Nephron progenitor cell (in vitro differentiated cells): Measurements from ENCODE around the gene PEAK3.
A peak's percentile ranks its signal among the peaks of the same experiment; 100 is the strongest.

Experiments used
- DNase-seq: peaks from one replicate; pipeline ENCODE4 v3.0.0; 2021
- H3K27ac Mint-ChIP-seq: 2 replicates; pipeline ENCODE4 v1.8.0; 2021; ENCODE audit warnings: mild to moderate bottlenecking, moderate library complexity, mixed read lengths
- H3K27me3 Mint-ChIP-seq: 2 replicates; pipeline ENCODE4 v1.8.0; 2021; ENCODE audit warnings: mild to moderate bottlenecking, low read depth, mixed read lengths; ENCODE audit not compliant: poor library complexity
- H3K36me3 Mint-ChIP-seq: 2 replicates; pipeline ENCODE4 v1.8.0; 2021; ENCODE audit warnings: low read depth, mixed read lengths
- H3K4me1 Mint-ChIP-seq: 2 replicates; pipeline ENCODE4 v1.8.0; 2021; ENCODE audit warnings: mixed read lengths
- H3K4me3 Mint-ChIP-seq: 2 replicates; pipeline ENCODE4 v1.8.0; 2021; ENCODE audit warnings: mild to moderate bottlenecking, moderate library complexity, mixed read lengths
- H3K9me3 Mint-ChIP-seq: 2 replicates; pipeline ENCODE4 v1.8.0; 2021; ENCODE audit warnings: mild to moderate bottlenecking, moderate library complexity, mixed read lengths
- TF ChIP-seq, protein P1 (sequence below): fragments of 200-600 bp; sonication (generic); IDR thresholded peaks from 2 replicates; pipeline ENCODE4 v1.5.0; 2021; ENCODE audit warnings: antibody characterized with exemption

Gene PEAK3

DNA sequence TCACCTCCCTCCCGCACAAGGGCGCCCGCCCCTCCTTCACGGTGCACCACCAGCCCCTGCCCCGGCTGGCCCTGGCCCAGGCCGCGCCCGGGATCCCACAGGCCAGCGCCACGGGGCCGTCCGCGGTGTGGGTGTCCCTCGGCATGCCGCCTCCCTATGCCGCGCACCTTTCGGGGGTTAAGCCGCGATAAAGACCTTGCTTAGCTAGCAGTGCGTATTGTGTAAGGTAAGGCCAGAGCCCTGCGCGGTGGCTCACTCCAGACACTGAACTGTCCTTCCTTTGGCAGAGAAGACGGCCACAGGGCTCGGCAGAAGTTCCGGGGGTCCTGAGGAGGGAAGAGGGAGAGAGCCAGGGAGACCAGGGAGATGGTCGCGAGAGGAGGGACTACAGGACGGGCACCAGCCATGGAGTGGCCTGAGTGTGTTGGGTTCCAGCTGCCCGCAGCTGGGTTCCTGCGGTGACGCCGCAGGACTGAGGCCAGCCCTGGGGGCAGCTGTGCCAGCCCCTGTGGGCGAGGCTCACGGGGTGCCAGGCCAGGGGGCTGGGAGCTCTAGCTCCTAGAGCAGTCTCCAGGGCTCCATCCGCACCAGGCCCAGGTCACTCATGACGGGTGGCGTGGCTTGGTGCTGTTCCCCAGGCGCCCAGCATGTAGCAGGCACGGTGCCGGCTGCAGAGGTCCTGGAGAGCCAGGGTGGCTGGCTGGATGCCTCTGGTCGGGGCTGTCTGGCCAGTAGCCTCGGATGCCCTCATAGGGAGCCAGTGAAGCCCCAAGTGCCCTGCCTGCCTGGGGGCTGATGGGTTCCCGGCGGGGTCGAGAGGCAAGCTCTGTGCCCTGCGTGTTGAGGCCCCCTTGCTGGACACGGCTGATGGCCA lies 53.6 kb downstream of the PEAK3 start:
- no peaks in the 10 kb centered on the region for H3K27me3 Mint-ChIP-seq
- peak overlapping the region; percentile 83 for H3K27ac Mint-ChIP-seq
- TF ChIP-seq, protein P1, sequence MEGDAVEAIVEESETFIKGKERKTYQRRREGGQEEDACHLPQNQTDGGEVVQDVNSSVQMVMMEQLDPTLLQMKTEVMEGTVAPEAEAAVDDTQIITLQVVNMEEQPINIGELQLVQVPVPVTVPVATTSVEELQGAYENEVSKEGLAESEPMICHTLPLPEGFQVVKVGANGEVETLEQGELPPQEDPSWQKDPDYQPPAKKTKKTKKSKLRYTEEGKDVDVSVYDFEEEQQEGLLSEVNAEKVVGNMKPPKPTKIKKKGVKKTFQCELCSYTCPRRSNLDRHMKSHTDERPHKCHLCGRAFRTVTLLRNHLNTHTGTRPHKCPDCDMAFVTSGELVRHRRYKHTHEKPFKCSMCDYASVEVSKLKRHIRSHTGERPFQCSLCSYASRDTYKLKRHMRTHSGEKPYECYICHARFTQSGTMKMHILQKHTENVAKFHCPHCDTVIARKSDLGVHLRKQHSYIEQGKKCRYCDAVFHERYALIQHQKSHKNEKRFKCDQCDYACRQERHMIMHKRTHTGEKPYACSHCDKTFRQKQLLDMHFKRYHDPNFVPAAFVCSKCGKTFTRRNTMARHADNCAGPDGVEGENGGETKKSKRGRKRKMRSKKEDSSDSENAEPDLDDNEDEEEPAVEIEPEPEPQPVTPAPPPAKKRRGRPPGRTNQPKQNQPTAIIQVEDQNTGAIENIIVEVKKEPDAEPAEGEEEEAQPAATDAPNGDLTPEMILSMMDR: no peak
- no peak for DNase-seq
- peaks cover 13% of the 10 kb centered on the region for H3K36me3 Mint-ChIP-seq
- H3K9me3 Mint-ChIP-seq: no peaks in the 10 kb centered on the region
- H3K4me1 Mint-ChIP-seq: no peaks in the 10 kb centered on the region
- no peak overlapping the region for H3K4me3 Mint-ChIP-seq

DNA sequence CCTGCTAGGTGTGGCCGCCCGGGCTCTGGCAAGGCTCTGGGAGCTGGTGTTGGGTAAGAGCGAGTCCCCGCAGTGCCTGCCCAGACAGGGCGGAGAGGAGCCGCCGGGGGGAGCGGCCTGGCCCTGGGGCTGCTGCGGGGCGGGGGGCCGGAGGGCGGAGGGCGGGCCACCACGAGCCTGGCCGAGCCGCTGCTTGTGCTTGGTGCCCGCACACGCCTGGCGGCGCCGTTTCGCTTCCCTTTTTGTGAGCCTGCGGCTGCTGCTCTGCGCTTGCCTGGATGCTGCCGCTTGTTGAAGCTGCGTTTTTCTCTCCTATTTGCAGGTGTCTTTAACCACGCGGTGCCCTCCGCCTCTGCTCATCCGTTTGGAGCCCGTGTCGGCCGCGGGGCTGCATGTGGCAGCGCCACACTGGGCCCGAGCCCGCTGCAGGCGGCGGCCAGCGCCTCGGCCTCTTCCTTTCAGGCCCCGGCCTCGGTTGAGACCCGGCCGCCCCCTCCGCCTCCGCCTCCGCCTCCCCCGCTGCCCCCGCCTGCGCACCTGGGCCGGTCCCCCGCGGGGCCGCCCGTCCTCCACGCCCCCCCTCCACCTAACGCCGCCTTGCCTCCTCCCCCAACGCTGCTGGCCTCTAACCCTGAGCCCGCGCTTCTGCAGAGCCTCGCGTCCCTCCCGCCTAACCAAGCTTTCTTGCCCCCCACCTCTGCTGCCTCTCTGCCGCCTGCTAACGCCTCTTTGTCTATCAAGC lies 54.4 kb downstream of the PEAK3 start:
- no peak overlapping the region for H3K4me3 Mint-ChIP-seq
- DNase-seq: no peak
- TF ChIP-seq, protein P1: no peak
- no peaks in the 10 kb centered on the region for H3K9me3 Mint-ChIP-seq
- H3K4me1 Mint-ChIP-seq: no peaks in the 10 kb centered on the region
- H3K36me3 Mint-ChIP-seq: peaks cover 13% of the 10 kb centered on the region
- H3K27ac Mint-ChIP-seq: no peak overlapping the region
- H3K27me3 Mint-ChIP-seq: no peaks in the 10 kb centered on the region

DNA sequence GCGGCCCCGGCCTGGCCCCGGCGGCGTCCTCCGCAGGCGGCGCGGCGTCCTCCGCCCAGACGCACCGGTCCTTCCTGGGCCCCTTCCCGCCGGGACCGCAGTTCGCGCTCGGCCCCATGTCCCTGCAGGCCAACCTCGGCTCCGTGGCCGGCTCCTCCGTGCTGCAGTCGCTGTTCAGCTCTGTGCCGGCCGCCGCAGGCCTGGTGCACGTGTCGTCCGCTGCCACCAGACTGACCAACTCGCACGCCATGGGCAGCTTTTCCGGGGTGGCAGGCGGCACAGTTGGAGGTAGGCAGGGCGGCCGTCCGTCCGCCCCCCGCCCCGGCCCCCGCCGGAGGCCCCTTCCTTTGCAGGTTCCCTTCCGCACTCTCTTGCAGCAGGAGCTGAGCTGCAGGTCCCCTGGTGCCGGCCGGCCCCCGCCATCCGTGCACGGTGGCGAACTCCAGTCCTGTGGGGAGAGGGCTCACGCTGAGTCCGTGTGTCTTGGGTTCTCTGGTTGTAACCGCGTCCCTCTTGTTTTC lies 55.1 kb downstream of the PEAK3 start:
- no peak overlapping the region for H3K27ac Mint-ChIP-seq
- no peaks in the 10 kb centered on the region for H3K27me3 Mint-ChIP-seq
- H3K36me3 Mint-ChIP-seq: peaks cover 13% of the 10 kb centered on the region
- no peaks in the 10 kb centered on the region for H3K9me3 Mint-ChIP-seq
- no peaks in the 10 kb centered on the region for H3K4me1 Mint-ChIP-seq
- H3K4me3 Mint-ChIP-seq: no peak overlapping the region
- TF ChIP-seq, protein P1: no peak
- no peak for DNase-seq

DNA sequence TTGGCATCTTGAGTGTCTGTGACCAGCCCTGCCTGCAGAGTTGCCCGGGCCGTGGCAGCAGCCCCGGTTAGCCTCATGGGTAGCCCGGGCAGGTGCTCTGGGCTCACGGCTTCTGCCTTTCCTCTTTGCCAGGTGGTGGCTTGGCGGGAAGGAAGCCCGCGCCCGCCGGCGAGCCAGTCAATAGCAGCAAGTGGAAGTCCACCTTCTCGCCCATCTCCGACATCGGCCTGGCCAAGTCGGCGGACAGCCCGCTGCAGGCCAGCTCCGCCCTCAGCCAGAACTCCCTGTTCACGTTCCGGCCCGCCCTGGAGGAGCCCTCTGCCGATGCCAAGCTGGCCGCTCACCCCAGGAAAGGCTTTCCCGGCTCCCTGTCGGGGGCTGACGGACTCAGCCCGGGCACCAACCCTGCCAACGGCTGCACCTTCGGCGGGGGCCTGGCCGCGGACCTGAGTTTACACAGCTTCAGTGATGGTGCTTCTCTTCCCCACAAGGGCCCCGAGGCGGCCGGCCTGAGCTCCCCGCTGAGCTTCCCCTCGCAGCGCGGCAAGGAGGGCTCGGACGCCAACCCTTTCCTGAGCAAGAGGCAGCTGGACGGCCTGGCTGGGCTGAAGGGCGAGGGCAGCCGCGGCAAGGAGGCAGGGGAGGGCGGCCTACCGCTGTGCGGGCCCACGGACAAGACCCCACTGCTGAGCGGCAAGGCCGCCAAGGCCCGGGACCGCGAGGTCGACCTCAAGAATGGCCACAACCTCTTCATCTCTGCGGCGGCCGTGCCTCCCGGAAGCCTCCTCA lies 55.7 kb downstream of the PEAK3 start:
- Mint-ChIP-seq H3K9me3 (no peaks in the 10 kb centered on the region), H3K36me3 (peaks cover 13% of the 10 kb centered on the region), H3K4me1 (no peaks in the 10 kb centered on the region), H3K4me3 (no peak overlapping the region), H3K27ac (no peak overlapping the region), H3K27me3 (no peaks in the 10 kb centered on the region)
- no peak for DNase-seq
- TF ChIP-seq, protein P1: no peak

DNA sequence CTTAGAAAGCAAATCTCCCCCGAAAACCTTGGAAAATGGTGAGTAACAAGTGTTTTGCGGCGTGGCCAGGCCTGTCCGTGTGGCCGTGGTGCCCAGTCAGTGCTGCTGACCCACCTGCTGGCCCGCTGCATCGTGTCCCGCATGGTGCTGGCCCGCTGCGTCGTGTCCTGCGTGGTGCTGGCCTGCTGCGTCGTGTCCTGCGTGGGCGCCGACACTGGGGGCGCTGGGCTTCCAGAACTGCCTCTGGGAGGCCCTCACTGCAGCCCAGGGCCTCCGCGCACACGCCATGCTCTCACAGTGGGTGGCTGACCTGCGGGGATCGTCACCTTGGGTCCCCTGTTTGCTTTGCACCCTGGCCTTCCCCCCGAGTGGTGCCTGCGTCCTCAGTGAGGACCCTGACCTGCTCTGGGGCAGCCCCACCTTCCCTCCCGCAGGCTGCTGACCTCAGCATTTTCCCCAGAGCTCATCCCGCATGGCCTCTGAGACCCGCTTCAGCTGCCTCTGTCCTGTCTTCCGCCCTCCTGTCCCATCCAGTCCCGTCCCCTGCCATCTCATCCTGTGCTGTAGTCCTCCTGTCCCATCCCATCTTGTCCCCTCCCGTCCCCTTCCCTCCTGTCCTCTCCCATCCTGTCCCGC lies 56.4 kb downstream of the PEAK3 start:
- H3K4me3 Mint-ChIP-seq: no peak overlapping the region
- H3K27me3 Mint-ChIP-seq: peaks cover 3% of the 10 kb centered on the region
- TF ChIP-seq, protein P1: no peak
- no peaks in the 10 kb centered on the region for H3K9me3 Mint-ChIP-seq
- DNase-seq: no peak
- no peak overlapping the region for H3K27ac Mint-ChIP-seq
- peaks cover 13% of the 10 kb centered on the region for H3K36me3 Mint-ChIP-seq
- no peaks in the 10 kb centered on the region for H3K4me1 Mint-ChIP-seq
